Suppressor macrophage treated with lipopolysaccharide for 1 hour (primary cell): Measurements from ENCODE around the gene CCDC85C.

ENCODE experiments used
- DNase-seq, 3 donors: peaks; one replicate each; pipeline ENCODE4 v3.0.0-alpha.2; 2020 to 2022

CCDC85C gene

DNA sequence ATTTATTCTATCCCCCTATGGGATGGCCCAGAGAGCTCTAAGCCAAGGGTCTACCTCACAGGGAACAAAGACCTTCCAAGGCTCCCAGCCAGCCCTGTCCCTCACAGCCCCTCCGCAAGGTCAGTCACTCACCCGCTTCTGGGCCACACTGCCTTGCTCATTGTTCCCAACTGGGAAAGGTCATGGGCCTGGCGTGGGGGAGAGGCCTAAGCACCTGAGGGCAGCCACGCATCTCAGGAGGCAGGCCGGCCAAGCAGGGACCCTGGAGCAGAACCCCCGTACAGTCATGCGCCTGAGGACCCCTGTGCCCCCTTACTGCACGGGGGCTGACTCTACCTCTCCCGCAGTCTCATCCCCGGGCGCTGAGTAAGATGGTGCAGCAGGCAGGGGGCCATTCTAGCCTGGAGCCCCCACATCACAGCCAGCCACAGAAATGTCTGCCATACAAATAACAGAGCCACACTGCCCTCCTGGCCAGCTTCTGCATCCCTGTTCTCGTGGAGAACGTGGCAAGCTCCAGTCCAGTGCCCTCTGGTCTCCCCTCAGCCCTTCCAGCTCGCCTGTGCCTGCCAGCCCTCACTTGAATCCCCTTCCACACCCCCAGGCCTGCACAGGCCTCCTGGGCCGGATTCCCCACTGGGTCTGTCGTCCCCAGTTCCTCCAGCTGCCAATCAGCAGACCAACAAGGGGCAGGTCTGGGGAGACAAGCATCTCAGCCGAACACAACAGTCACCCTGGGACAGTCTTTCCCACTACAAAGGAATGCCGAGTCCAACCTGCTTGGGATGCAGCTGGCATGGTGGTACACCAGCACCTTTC is 16.3 kb downstream of the CCDC85C start:
- no peak for DNase-seq

DNA sequence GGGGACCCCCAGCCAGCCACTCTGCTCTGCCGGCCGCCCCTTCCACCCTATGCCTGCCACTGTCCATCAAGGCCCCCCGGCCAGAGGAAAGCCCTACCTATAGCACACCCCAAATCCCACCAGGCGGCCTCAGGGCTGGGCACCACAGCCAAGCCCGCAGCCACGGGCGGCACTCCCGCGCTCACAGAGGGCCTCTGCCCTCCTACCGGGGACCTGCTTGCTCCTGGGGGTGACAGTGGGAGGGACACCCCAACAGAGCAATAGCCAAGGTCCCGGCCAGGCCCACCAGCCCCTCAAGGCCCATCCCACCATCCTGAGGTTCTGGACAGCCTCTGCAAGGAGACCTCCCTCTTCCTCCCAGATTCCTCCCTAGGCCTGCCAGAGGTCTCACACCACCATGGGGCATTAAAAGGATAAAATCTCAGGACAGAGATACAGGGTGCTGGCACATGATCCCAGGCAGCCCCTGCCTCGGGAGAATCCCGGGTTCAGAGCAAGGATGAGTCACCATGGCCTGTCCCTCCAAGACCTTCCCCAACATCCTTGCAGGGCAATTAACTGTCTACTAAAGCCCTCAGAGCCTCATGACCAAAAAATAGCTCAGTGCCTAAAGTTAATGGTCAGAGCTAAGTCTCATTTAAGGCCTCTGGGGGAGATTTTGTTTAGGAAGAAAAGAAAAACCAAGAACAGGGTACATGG is 17.1 kb downstream of the CCDC85C start:
- no peak for DNase-seq

DNA sequence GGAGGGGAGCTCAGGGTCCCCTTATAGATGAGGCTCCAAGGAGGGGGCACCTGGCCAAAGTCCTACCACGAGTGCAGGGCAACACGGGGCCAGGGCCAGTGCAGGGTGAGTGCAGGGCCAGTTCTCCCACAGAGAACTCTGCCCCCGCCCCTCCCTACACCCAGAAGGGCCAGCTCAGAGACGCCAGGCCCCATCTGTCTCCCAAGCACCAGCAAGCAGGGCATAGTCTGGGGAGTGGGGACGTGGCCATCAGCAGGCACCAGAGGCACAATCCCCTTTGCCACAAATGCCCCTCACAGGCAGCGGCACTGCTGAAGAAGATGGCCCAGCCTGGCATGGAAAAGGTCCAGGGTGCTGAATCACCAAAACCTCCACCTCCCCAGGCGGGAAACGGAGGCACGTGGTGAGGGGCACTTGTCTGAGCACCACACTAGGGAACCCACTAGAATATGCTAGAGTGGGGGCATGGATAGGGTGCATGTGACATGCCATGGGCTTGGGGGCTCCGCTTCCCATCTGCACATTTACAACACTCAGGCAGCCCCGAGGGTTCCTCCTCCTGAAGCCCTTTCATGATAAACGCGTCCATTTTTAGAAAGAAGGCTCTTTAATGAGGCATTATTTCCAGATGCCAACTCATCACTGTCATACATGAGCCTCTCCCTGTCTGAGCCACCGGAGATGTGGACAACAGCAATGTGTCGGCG is 17.8 kb downstream of the CCDC85C start:
- DNase-seq = no peak

DNA sequence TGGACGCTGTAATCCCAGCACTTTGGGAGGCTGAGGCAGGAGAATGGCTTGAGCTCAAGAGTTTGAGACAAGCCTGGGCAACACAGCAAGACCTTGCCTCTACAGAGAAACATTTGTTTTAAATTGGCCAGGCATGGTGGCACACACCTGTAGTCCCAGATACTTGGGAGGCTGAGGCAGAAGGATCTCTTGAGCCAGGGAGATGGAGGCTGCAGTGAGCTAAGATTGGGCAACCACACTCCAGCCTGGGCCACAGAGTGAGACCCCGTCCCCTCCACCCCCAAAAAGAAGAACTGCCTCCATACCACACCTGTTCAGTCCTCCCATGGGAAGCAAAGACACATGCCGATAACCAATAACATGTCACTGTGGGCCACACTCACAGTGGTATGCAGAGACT is 19.2 kb downstream of the CCDC85C start:
- DNase-seq = no peak

DNA sequence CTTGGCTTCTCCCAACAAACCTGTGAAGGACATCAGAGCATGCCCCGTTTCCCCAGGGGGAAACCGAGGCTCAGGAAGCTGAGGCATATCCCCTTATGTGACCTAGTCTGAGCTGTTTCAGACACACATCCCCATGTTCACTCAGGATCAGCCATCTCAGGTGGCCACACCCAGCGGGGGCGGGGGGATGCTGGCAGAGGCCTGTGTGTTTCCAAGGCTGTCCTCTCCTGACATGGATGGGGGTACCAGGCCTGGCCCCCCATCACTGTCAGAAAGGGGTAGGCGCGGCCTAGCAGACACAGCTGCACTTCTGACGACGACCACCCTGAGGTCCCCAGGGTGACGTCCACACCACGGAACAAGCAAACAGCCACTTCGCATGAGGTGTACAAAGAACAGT is 22.1 kb downstream of the CCDC85C start:
- DNase-seq = no peak

DNA sequence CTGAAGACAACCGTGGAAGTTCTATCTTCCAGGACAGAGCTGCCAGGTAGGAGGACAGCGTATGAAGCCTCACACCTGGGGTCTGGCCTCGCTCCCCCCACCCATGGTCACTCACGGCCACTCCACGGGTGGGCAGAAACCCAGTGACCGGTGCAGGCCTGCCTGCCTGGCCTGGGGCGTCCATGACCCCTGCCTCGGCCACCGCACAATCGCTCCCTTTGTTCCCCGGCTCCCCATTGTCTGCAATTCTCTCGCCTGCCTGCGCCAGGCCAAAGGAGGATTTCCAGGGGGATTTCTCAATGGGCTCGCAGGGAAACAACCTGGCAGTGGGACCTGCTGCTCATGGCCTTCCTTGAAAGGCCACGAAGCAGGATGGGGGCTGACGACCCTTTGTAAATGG is 22.6 kb downstream of the CCDC85C start:
- DNase-seq = no peak

DNA sequence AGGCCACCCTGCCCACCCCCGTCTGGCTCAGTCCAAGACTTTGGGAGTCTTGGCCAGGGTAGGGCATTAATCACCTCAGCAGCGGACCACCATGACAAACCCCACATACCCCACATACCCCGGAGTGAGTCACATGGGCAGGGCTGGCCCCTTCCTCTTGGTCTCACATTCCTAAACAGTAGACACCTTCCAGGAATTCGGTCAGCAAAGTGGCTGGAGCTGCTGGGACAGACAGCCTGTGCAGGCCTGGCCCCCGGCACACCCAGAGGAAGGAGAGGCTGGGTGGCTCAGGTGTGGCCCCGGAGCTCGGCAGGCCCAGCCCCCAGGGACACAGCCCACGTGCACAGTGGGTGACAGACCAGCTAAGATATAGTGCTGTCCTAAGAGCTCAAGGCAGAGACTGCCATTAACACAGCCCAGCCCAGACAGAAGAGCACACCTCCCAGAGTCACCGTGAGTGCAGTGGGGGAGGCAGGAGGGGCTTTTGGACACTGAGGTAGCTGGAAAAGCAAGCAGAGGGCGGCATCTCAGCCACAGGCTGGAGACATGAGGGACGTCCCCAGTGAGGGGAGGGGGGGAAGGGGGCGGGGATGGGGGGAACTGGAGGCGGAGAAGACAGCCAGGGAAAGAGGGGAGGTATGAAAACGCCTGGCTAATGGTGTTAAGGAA is 24.0 kb downstream of the CCDC85C start:
- DNase-seq = no peak

DNA sequence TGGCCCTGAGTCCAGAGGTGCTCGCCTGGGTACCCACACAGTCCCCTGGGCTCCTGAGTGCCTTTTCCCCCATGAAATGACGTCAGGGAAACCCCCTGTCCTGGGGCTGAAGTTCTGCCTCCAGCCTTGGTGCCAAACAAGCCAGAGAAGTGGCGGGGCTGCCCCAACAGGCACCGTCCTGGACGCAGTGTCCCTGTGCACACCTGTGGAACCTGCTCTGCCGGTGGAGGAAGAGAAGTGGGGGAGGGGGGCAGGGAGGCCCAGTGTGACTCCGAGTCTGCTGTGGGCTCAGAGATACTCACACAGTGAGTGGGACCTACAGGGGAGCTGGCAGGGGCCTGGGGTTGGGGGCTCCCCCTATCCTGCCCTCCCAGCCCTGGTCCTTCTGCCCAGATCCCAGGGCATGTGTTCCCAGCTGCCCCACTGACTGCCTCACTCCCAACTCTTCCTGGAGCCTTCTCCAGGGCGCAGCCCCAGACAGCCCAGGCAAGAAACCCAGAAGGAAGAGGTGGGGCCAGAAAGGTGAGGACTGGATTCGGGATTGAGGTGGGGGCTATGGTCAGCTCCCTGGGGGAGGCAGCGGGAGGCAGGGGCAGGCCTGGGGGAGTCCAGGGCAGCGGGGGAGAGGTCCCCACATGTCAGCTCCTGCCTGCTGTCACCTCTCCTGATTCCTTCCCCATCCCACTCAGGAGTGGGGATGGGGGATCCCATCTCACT is 24.7 kb downstream of the CCDC85C start:
- no peak for DNase-seq

DNA sequence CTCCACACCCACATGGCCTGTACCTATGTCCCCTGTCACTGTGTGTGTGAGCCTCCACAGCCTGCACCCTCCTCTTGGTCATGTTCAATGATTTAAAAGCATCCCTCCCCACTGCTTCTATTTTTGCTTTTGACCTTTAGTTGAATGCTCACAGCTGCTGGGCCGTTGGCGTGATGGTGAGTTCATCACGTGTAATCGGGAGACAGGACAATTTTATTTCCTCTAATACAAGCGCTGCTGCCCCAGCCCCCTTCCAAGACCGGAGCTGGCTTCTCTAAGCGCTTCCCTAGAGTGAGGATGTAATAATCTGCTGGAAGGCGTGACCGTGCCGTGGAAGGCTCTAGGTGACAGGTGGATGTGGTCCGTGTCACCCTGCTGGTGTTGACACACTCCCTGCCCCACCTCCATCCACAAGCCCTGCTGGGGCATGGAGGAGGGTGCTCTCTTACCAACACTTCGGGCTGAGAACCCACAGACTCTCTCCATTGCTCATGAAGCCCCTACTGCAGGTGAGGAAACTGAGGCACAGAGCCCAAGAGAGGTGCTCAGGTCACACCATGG is 25.4 kb downstream of the CCDC85C start:
- DNase-seq = no peak

DNA sequence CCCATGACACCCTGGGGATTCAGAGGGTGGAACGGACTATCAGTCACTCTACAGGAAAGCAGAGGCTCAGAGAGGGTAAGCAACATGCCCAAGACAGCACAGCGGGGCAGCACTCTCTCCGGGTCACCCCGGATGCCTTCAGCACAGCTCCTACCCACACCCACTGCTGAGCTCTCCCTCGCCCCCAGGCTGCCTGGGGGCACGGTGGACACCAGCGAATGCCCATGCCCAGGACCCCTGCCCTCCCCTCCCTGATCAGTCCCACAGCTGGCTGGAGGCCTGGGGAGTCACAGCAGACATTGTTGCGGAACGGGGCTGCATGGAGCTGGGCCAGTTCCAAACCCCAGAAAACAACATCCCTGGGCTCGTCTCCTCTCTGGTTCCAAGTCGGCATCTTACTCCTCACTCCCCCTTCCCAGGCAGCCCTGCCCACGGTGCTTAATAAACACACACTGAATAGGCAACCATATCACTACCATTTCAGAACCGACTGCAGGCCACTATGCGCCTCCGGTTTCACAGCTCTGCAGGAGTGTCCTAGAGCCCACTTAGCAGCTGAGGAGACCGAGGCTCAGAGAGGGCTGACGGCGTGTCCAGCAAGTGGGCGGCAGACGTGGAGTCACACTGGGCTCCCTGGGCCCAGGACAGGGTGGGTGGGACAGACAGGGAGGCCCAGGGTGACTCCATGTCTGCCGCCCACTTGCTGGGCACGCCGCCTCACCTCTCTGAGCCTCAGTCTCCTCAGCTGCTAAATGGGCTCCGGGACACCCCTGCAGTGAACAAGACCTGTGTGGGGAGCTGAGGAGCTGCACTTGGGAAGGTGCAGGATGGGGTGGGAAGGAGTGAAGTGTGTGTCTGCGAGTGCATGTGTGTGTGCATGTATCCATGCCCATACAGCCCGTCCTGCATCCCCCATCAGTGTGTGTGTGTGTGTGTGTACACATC is 27.0 kb downstream of the CCDC85C start:
- no peak for DNase-seq

DNA sequence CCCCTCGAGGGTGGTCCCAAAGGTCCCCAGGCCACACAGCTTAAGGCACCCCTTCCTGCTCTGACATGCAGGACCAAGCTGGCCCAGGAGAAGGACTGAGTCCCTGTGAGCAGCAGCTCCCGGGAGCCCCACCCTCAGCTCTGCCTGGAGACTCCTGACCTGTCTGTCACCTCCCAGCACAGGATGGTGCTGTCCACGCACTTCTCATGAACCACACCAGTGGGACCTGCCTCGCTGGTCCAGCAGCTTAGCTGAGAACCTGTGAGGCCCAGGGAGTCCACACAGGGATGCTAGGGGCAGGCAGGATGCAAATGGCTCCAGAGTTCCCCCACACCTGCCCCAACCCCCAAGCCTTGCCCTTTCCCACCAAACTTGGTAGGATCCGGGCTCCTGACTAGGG is 27.7 kb downstream of the CCDC85C start:
- no peak for DNase-seq

DNA sequence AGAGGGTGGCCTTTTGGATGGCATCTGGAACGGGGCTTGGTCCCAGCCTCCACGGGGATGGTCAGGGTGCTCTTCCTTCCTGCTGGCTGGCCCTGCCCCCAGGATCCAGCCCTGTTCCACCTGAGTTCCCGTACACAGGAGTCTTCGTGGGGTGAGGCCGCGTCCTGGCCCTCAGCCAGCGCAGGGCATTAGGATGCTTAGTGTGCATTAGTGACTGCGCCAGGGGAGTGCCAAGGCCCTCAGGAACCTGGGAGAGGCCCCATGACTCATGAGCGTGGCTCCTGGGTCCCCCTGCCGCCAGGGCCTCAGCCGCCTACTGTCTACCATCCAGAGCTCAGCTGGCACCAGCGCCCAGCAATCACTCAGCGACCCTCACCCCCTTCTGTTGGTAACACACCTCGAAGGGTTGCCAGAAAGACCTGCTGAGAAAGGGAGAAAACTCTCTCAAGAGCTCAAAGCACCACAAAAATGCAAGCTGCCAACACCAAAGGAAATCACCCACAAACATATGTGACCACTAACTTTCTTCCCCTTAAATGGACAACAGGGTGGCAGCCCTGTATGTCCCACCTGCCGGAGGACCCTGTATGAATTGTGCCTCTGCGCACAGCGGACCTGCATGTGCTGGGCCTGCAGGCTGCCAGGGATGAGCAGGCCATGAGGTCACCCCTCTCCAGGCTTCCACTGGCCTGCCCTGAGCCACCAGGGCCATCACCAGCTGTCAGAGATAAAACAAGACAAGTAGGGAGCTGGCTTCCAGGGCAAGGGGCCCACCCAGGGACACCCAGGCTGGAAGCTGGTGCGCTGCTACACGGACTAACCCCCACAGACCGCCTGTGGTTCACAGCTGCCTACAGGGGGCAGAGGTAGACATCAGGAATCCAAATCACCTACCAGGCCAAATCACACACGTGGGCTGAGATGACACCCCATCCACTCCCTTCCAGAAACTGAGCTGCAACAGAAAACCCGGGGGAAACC is 28.7 kb downstream of the CCDC85C start:
- no peak for DNase-seq

DNA sequence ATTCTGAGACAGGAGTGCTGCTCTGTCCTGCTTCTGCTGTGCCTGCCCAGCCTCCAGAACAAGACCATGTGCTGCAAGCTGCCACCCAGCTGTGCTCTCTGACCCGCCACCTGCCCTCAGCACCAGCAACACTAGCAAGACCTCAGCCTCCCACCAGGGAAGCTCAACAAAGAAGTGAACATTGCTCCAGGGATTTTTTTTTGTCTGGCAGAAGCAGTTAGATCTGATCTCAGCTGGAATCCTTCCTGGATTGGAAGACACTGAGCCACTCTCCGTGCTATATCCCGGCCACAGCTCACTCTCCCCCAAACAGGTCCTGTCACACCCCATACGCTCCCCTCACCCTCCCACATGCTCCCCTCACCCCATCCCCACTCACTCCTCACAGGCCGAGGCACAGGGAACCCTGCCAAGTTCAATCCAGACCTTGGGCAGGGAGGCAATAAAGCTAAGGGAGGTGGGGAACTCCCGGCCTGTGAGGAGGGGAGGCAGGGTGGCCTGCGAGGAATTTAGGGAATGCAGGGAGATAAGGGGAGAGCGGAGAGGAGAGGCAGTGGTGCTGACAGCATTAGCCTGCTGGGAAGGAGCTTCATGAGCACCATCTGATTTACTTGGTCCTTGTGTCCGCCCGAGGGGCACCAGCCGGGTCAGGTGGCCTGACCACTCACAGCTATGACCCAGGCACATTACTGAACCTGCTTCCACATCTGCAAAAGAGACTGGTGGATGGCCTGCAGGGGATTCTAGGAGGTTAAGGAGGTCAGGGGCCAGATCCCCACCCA is 29.7 kb downstream of the CCDC85C start:
- DNase-seq = no peak

DNA sequence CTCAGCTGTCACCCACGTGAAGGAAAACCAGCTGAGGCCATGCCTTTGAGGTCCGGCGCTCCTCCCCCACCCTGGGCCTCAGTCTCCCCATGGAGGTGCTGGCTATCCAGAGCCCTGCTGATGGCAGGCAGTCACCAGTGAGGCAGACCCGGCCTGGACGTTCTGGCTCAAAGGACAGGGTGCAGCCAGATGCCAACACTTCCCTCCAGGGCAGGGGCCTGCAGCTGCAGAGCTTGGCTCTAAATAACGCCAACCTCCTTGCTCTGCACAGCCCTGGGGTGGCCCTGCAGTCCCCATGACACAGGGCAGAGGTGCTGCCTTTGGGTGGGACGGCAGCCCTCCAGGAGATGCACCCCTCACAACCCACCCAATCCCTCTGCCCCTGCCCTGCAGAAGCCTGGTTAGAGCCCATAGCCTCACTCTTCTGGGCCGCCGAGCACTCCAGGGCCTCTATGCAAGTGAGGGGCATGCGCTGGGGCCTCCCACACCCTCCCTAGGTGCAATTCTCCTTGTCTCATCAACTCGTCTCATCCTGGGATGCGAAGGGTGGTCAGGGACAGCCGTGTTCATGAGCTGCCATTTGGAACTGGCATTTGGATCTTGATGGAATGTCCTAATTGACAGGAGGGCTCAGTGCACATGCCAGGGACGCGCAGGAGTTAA is 30.4 kb downstream of the CCDC85C start:
- no peak for DNase-seq

DNA sequence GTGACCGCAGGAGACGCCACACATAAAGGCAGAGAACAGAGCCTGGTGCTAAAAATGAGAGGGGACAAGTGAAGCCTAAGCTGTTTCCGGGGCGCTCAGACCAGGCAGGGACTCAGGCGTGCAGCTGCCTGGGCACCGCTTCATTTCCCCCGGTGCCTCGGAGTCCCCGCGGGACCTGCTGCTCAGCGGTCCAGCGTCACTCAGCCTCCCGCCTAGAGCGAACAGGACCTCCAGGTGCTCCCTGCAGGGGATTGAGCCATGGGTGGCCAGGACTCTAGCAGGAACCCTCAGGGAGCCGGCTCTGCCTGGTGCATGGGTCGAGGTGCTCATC is 31.0 kb downstream of the CCDC85C start:
- DNase-seq = no peak

DNA sequence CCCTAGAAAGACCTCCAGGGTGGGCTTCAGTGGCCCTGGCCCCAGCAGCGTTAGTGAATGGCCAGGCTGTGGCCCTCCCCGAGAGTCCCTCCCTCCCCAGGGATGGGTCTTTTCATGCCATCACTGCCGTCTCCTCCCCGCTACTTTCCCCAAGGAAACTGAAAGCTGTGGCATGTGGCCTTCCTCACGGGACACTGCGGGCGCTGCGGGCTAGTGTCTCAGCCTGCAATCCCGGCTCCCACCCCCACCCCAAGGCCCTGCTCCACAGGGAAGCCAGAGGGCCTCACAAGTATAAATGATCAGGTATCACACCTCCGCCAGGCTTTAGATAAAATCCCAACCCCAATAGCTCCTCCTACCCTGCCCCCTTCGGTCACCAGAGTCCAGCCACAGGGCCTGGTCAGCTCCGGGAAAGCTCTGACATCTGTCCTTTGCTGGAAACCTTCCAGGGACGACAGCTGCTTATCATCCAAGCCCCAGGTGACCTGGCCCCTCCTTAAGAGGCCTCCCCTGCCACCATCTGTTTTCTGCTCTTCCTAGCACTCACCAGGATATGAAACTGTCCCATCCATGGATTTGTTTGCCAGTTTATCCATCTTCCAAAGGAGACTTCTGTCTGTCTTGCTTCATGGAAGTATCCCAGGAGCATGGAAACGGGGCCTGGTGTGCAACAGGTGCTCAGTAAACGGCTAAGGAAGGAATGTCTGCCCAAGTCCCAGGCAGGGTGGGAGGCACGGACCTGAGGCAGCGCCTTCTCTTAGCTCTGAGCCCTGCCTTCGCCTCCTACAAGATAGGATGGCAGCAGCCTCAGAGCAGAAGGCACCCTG is 31.6 kb downstream of the CCDC85C start:
- DNase-seq = no peak

DNA sequence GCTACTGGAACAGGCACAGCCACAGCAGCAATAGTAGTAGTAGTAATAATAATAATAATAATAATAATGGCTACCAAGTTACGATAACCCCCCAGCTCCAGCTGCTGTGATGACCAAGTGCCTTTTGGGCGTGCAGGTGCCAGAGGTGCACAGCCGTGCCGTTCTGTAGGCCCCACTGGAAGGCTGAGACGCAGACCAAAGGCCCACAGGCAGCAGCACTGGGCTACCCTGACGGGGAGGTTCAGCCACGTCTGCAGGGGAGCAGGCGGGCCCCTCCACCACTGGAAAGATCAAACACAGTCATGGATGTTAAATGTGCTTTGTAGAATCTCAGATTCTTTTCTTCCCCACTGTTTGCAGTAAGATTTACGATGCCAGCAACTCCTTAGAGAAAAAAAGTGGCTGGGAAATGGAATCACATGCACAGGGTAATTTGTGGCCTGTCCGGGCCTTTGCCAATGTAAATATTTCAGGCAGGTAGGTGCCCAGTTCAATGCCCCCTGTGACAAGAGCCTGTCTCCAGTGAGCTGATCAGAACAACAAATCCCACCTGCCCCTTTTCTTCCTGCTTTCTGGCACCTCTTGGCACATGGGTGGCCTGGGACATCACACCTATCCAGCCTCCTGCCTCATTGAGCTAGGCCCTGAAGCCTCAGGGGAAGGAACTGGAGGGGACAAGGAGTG is 32.6 kb downstream of the CCDC85C start:
- no peak for DNase-seq
